ENCODE results near the gene EGR1.

The EGR1 gene

DNA sequence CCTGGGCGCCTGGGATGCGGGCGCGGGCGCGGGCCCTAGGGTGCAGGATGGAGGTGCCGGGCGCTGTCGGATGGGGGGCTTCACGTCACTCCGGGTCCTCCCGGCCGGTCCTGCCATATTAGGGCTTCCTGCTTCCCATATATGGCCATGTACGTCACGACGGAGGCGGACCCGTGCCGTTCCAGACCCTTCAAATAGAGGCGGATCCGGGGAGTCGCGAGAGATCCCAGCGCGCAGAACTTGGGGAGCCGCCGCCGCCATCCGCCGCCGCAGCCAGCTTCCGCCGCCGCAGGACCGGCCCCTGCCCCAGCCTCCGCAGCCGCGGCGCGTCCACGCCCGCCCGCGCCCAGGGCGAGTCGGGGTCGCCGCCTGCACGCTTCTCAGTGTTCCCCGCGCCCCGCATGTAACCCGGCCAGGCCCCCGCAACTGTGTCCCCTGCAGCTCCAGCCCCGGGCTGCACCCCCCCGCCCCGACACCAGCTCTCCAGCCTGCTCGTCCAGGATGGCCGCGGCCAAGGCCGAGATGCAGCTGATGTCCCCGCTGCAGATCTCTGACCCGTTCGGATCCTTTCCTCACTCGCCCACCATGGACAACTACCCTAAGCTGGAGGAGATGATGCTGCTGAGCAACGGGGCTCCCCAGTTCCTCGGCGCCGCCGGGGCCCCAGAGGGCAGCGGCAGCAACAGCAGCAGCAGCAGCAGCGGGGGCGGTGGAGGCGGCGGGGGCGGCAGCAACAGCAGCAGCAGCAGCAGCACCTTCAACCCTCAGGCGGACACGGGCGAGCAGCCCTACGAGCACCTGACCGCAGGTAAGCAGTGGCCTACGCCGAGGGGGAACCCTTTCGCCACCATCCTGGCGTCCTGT is at the start of gene EGR1:
Gene EGR1, plus strand, starts transcription at position 219 of the 864 bp plus-strand sequence. Its CDS starts 283 bp downstream, at position 502.
- TF ChIP-seq, protein P1, sequence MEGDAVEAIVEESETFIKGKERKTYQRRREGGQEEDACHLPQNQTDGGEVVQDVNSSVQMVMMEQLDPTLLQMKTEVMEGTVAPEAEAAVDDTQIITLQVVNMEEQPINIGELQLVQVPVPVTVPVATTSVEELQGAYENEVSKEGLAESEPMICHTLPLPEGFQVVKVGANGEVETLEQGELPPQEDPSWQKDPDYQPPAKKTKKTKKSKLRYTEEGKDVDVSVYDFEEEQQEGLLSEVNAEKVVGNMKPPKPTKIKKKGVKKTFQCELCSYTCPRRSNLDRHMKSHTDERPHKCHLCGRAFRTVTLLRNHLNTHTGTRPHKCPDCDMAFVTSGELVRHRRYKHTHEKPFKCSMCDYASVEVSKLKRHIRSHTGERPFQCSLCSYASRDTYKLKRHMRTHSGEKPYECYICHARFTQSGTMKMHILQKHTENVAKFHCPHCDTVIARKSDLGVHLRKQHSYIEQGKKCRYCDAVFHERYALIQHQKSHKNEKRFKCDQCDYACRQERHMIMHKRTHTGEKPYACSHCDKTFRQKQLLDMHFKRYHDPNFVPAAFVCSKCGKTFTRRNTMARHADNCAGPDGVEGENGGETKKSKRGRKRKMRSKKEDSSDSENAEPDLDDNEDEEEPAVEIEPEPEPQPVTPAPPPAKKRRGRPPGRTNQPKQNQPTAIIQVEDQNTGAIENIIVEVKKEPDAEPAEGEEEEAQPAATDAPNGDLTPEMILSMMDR (conservative IDR thresholded peaks at IDR 0.05; ENCODE audit: low read depth, low read length), result no peak
- peak; percentile 97 for DNase-seq (ENCODE audit: low read depth)
- peak within 1 kb of the TSS; percentile 83 for H3K4me3 ChIP-seq (ENCODE audit: low read depth, low read length)

DNA sequence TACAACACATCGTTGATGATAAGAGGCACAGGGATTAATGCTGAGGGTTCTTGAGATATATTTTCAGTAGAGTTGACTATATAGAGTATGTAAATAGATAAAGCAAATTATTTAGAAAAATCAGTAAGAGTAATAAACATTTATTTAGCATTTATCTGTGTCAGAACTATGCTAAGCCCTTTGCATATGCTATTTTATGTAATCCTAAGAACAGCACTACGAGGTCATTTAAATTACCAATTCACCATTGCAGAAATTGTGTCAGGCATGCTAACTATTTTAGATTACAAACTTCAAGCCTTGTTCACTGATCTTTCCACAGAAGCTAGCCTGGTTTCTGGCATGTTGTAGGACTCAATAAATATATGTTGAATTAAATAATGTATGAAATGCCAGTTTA is 46.8 kb upstream of the EGR1 start:
- TF ChIP-seq, protein P1 (conservative IDR thresholded peaks at IDR 0.05; ENCODE audit: low read depth, low read length), result no peak
- DNase-seq (ENCODE audit: low read depth), result no peak
- no peak overlapping the region for H3K4me3 ChIP-seq (ENCODE audit: low read depth, low read length)

DNA sequence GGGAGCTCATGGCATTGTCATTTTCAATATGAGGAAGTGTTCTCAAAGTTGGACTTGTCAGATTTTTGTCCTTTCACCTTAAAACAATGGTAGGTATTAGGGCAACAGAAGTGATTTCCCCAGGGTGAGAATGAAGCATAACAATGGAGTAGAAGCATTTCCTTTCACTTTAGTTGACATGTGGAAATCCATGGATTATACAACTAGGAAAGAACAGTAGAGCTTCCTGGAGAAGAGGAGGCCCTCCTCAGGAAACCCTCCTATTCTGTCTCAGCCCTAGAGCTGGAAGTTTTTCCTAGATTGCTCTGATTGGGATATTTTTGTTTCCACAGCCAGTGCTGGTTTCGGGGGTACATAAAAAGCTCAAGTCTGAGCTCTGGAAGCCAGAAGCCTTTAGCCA is 40.2 kb upstream of the EGR1 start:
- TF ChIP-seq, protein P1 (conservative IDR thresholded peaks at IDR 0.05; ENCODE audit: low read depth, low read length), result no peak
- no peak for DNase-seq (ENCODE audit: low read depth)

DNA sequence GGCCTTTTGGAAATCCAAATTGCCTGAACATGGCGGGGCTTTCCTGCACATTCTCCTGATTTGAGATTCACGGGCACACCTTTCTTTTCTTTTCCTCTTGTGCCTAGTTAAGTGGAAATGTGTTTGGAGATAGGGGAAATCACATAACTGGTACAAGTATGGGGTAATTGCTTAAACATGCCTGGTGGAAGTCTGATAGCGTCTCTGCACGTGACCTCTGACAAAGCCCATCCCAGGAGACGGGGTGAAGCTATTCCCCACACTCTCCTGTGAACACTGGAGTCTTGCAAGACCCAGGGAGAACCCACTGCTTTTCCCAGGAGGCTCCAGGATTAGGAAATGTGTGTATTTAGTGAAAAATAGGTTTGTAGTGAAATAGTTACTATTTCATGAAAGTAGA is 29.3 kb upstream of the EGR1 start:
- no peak overlapping the region for H3K4me3 ChIP-seq (ENCODE audit: low read depth, low read length)
- TF ChIP-seq, protein P1 (conservative IDR thresholded peaks at IDR 0.05; ENCODE audit: low read depth, low read length), result no peak
- no peak for DNase-seq (ENCODE audit: low read depth)

More for the DNA sequence above, 40.2 kb upstream of the EGR1 start:
- no peak overlapping the region for H3K4me3 ChIP-seq (ENCODE audit: low read depth, low read length)

DNA sequence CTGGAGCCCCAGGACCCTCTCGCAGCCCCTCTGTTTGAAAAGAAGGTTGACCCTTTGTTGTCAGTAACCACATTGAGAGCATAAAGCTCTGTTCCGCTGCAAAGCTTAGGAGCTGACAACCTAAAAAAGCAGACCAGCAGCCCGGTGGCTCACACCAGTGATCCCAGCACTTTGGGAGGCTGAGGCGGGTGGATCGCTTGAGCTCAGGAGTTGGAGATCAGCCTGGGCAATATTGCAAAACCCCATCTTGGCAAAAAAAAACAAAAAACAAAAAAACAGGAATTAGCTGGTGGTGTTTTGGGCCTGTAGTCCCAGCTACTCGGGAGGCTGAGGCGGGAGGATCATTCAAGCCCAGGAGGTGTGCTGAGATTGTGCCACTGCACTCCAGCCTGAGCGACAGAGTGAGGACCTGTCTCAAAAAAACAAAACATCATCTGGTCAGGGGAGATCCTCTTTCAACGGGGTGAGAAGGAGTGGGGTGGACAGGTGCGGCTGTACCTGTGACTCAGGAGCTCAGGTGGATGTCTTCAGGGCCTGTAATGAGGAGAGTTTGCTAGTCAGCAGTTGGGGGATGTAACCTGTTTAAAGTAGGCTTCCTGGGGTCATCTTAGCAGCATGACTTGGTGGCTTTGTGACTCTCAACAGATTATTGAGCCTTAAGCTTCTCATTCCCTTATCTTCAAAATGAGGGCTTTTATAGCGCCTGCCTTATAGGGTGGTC is 27.1 kb upstream of the EGR1 start:
- TF ChIP-seq, protein P1 (conservative IDR thresholded peaks at IDR 0.05; ENCODE audit: low read depth, low read length), result no peak

DNA sequence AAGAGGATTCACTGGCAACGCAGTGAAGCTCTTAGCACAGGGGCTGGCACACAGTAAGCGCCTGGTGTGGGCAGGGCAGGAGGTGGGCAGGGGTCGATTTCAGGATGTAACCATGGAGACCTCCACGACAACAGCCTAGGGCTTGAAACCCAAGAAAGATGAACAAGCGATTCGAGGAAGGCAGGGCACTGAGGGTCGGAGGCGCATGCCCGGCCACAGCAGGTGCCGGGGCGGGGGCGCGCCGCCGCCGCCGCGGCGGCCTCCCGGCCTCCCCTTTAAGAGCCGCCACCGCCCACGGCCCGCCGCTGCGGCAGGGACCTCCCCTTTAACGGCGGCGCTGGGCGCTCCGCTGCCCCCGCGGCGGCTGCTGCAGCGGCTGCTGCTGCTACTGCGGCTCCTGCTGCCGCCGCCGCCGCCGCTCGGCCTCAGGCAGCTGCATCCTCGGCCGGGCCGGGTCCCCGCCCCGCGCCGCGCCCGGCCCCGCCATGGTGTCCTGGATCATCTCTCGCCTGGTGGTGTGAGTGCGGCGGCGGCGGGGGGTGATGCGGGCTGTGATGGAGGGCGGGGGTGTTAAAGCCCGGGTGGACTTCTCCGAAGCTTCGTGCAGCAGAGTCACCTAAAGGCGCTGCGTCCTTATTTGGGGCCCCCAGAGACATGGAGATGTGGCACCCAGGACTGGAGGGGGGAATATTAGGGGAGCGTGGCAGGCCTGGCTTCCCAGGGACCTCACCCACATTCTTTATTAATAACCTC is 26.4 kb upstream of the EGR1 start, which contains the start of gene REEP2:
Gene REEP2, plus strand, starts transcription at position 334 of the 753 bp plus-strand sequence. Its CDS starts 152 bp downstream, at position 486.
- TF ChIP-seq, protein P1 (conservative IDR thresholded peaks at IDR 0.05; ENCODE audit: low read depth, low read length), result no peak
- DNase-seq (ENCODE audit: low read depth), result peak; percentile 48
- H3K4me3 ChIP-seq (ENCODE audit: low read depth, low read length), result peak within 1 kb of the TSS; percentile 56

More for the DNA sequence above, 27.1 kb upstream of the EGR1 start:
- H3K4me3 ChIP-seq (ENCODE audit: low read depth, low read length), result peak overlapping the region; percentile 56
- DNase-seq (ENCODE audit: low read depth), result no peak

Measured in choroid plexus epithelial cell (primary cell).